GM12872 (cell line): ENCODE results near the gene ZSWIM4.

Experiments used
- CTCF ChIP-seq: IDR thresholded peaks from 3 replicates; pipeline ENCODE4 v1.5.1; 2011; ENCODE audit warnings: low read depth, mild to moderate bottlenecking, low read length, moderate library complexity; ENCODE audit not compliant: insufficient read depth

The ZSWIM4 gene

DNA sequence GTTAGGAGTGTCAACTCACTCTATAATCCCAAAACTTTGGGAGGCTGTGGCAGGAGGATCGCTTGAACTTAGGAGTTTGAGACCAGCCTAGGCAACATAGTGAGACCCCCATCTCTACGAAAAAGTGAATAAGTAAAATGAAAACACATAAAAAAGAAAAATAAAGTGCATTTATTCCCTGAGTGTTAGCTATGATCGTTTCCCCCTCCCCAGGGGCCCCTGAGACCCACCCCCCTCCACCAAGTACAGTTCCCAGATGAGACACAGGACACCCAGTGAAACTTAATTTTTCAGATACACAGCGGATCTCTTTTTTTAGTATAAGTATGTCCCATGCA is 53.1 kb downstream of the ZSWIM4 start:
- TF ChIP-seq CTCF: no peak

- no peak for TF ChIP-seq CTCF
Observed at GRCh38 chr19:13848798-13849676, 53.8 kb downstream of the ZSWIM4 start.

- TF ChIP-seq CTCF: no peak
Observed at GRCh38 chr19:13849991-13850909, 55.0 kb downstream of the ZSWIM4 start.

GRCh38 chr19:13850910-13851733 is 55.9 kb downstream of the ZSWIM4 start:
- no peak for TF ChIP-seq CTCF

GRCh38 chr19:13856497-13856896 is 61.3 kb downstream of the ZSWIM4 start:
- TF ChIP-seq CTCF: no peak

DNA sequence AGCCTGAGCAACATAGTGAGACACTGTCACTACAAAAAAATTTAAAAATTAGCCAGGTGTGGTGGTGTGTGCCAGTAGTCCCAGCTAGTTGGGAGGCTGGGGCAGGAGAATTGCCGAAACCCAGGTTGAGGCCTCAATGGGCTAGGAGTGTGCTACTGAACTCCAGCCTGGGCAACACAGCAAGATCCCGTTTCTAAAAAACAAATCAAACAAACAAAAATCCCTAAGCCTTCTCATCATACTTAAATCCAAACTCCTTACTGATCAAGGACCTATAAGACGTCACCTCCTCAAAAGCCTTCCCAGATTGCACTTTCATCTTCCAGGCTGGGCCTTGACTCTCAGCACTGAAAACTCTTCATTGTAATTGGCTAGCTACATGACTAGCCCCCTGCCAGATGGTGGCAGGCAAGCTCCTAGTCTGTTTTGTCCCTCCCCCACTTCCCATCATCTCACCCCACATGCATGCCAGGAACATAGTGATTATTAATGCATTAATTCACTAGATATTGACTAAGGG is 64.2 kb downstream of the ZSWIM4 start:
- TF ChIP-seq CTCF: no peak
